Superior temporal gyrus (tissue), 1 donor: ENCODE results near the gene LRRC26.

ENCODE experiments used
- DNase-seq: peaks from one replicate; pipeline ENCODE4 v3.0.0-alpha.2; 2016; ENCODE audit errors: extremely low spot score

The LRRC26 gene, protein sequence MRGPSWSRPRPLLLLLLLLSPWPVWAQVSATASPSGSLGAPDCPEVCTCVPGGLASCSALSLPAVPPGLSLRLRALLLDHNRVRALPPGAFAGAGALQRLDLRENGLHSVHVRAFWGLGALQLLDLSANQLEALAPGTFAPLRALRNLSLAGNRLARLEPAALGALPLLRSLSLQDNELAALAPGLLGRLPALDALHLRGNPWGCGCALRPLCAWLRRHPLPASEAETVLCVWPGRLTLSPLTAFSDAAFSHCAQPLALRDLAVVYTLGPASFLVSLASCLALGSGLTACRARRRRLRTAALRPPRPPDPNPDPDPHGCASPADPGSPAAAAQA

DNA sequence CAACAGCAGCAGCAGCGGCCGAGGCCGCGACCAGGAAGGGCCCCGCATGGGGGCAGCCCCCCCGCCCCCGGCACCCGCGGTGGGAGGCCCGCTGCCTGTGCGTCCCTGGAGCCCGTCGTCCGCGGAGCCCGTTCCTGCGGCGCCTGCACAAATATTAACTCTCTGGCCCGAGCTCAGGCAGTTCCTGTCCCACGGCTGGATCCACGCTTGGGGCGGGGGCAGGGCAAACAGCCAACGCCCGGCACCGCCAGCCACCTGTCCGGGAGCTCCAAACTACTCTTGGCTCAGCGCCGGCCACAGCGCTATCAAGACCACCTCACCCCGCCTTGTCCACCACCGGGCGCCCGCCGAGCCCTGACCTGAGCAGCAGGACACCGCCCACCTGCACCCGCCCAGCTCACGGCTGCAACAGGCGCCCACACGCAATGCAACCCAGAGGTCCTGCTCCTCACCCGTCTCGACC is at the start of gene LRRC26:
Gene LRRC26, minus strand, starts transcription at position 156 of the 463 bp plus-strand sequence. Its CDS starts 108 bp downstream, at position 48.
- DNase-seq = no peak

DNA sequence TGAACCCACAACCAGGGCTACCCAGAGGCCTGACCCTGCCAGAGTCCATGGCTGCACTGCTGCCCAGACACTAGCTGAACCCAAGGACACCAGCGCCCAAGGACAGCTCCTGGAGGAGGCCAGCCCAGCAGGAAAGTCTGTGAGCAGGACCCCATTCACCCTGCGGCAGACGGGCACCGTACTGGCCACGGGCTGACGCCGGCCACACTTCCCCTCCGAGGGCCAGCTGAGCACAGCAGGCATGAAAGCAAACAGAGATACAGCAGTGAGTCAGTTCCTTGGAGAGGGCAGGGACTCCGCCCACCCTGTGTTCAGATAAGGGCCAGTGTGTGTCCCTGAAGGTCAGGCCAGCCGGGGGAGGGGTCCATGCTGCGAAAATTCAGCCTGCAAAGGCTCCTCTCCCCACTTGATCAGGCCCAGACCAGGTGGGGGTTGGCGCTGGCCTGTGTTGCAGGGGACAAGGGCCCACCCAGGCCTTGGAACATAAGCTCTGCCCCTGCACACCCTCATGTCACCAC is 49.0 kb upstream of the LRRC26 start:
- DNase-seq = no peak

DNA sequence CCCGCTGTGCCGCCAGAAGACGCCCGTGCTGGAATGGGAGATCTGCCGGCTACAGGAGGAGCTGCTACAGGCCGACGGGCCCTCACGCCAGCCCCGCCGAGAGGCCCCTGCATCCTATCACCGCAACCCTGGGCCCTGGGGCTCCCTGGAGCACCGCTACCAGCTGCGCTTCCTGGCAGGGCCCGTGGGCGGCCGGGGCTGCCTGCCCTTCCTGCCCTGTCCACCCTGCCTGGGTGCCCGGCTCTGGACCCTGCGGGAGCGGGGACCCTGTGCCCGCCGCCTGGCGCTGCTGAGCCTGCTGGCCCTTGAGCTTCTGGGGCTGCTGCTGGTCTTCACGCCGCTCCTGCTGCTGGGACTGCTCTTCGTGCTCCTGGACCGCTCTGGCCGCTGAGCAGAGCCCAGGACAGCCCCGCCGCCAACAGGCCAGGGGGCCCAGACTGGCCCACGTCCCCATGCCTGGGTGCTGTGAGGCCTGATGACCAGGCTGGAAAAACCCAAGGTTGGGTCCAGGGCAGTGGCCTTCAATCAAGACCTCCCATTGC is 48.4 kb upstream of the LRRC26 start:
- no peak for DNase-seq

DNA sequence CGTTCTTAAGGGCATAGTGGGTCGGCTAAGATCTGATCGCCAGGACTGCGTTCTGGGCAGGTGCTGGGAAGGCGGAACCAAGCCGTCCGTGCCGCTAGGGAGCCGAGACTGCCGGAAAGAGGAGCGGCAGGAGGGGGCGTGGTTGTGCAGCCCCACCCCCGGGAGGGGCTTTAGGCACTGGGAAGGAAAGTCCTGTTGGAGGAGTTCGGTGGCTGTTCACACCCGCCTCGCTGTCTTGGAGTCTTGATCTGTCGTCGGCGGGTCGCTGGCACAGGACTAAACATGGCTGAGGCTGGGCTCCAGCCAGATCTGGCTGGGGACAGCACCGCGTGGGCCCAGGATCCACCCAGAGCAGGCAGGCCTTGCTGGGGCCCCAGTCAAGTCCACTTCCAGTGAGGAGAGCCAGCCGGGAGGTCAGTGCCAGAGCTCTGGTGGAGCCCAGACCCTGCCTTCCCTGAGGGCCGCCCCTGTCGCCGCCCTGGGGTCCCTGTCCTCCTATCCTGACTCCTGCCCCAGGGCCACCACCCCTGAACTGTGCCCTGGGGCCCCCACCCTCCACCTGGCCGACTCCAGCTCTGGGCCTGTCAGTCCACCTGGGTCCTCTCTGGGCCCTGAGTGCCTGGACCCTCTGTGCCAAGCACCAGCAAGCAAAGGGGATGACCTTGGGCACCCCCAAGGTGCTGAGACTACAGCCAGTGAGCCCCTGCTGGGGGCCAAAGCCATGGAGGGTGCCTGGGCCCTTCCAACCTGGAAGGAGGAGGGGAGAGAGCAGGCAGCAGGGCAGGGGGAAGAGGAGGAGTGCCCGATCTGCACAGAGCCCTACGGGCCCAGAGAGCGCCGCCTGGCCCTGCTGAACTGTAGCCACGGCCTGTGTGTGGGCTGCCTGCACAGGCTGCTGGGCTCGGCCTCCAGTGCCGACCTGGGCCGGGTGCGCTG is 47.7 kb upstream of the LRRC26 start:
- DNase-seq = no peak

DNA sequence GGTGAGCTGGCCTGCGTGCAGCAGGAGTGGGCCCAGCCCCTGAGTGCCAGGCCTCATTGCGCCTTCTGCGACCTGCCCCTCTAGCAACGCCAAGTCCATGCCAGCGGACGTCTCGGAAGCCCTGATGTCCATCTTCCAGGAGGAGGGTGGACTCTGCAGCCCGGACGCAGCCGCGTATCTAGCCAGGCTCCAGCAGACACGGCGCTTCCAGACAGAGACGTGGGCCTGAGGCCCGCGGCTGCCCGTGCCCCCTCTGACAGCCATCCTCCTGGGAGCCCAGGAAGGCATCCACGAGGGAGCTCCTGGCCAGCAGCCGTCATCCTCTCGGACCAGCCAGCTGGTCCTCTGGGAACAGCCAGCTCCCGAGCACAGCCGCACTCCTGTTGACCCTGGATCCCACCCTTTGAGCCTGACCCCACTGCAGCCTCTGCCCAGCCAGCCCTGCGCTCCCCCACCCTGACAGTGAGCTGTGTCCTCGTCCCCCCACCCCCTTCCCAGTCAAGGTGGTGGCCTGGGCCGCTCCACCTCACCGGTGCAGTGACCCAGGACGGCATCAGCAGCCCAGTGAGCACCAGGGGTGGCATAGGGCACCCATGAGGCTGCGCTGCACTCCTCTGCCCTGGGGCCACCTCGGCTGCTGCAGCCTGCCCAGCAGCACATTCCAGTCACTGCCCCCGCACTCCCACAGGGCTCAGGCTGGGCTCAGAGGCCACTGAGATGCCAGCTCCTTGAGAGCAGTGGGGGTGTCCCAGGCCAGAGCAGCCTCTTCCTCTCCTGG is 46.5 kb upstream of the LRRC26 start:
- no peak for DNase-seq

DNA sequence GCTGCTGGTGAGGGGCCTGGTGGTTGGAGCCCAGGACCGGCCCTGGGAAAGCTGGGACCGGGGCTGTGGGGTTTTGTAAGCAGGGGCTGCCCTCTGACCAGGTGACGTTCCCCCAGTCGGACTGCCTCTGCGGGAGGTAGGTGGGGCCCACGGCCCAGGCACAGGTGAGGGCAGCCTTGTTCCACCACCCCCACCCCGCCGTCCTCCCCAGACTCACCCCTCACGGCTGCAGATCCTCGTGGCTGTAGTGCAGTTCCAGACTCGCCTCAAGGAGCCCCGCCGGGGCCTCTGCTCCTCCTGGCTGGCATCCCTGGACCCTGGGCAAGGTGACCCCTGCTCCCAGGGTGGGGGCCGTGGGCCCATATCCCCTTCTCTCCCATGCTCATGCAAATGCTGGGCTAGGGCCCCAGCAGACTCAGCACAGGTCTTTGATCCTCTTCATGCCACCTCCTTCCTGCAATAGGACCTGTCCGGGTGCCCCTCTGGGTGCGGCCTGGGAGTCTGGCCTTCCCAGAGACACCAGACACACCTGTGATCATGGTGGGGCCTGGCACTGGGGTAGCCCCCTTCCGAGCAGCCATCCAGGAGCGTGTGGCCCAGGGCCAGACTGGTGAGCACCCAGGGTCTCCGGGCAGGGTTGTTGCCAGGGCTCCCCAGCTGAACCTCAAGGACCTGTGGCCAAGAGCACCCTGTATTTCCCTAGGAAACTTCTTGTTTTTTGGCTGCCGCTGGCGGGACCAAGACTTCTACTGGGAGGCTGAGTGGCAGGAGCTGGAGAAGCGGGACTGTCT is 45.5 kb upstream of the LRRC26 start:
- DNase-seq = no peak

DNA sequence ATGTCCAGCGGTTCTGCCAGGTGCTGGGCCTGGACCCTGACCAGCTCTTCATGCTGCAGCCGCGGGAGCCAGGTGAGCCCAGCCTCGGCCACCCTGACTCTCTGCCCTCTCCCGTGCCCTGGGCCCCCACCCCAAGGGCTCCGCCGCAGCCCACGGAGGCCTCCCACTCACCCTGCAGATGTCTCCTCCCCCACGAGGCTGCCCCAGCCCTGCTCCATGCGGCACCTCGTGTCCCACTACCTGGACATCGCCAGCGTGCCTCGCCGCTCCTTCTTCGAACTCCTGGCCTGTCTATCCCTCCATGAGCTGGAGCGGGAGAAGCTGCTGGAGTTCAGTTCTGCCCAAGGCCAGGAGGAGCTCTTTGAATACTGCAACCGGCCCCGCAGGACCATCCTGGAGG is 44.8 kb upstream of the LRRC26 start:
- no peak for DNase-seq

DNA sequence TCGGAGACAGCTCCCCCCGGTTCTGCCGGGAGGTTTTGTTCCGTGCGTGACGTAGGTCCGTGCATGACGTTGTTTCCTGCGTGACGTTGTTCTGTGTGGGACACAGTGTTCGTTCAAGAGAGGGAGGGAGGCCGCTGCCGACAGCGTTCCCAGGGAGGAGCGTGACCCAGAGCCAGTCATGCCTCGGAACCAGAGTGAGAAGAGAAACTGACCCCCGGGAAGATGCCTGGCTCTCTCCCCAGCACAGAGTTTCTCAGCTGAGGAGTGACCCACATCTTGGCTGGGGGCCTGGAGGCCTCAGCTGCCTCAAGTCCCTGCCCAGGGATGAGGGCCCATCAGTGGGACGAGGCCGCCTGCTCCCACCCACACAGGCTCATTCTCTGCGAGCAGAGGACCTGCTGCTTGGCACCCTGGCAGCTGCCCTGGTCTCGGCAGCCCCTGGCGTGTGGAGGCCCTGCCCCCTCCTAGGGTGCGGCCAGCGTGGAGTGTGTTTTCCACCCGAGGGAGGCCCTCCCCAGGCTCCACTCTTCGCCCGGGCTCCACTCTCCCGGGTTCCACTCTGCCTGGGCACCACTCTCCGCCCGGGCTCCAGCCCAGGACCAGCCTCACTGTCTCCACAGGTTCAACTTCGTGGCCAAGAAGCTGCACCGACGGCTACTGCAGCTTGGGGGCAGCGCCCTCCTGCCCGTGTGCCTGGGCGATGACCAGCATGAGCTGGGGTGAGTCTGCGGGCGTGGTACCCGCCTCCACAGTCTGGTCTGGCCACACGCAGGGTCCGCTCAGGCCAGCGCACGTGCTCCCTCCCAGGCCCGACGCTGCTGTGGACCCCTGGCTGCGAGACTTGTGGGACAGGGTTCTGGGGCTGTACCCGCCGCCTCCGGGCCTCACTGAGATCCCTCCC is 43.6 kb upstream of the LRRC26 start:
- DNase-seq = no peak

DNA sequence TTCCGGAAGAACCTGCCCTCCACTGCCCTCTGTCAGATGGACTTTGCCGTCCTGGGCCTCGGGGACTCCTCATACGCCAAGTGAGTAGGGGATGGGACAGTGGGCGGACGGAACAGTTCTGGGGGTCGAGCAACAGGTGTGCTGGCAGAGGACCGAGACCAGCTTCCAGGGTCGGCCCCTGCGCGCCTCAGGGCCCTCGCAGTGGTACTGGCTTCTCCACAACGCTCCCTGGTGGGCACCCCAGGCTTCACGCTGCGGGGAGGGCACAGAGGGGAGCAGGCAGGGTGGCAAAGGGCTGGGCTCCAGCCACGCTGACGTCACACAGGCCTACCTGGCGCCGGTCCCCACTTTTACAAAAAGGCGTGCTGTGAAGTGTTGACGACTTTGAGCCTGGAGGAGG is 42.7 kb upstream of the LRRC26 start:
- no peak for DNase-seq

DNA sequence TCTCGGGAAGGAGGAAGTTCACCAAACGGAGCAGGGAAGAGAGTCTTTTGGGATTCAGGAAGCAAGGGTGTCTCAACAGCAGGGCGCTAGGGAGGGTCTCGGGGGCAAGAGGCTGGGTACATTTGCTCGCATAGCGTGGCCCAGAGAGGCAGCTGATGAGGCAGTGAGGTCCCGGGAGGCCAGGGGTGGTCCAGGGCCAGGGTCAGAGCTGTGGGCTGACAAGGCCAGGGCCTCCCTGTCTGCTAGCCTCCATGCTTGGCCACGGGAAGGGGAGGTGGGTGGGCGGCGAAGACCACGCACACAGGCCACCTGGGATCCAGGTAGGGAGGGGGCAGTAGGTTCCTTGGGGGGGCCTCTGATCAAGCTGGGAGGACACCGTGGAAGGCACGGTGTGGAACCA is 41.7 kb upstream of the LRRC26 start:
- DNase-seq = no peak

DNA sequence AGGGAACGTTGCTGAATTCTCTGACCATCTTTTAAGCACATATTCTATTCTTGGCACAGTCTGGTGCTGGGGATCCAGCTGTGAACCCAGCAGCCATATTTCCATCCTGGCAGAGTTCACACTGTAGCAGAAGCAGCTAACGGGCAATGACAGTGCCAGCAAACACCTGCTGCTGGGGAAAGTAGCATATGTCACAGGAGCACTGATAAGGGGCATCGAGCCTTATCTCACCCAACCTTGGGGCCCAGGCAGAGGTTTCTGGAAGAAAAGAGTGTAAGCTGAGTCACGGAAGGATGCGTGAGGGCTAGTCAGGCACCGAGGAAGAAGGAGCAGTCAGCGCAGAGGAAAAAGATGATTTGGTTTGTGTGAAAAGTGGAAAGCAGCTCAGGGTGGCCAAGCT is 36.8 kb upstream of the LRRC26 start:
- no peak for DNase-seq

DNA sequence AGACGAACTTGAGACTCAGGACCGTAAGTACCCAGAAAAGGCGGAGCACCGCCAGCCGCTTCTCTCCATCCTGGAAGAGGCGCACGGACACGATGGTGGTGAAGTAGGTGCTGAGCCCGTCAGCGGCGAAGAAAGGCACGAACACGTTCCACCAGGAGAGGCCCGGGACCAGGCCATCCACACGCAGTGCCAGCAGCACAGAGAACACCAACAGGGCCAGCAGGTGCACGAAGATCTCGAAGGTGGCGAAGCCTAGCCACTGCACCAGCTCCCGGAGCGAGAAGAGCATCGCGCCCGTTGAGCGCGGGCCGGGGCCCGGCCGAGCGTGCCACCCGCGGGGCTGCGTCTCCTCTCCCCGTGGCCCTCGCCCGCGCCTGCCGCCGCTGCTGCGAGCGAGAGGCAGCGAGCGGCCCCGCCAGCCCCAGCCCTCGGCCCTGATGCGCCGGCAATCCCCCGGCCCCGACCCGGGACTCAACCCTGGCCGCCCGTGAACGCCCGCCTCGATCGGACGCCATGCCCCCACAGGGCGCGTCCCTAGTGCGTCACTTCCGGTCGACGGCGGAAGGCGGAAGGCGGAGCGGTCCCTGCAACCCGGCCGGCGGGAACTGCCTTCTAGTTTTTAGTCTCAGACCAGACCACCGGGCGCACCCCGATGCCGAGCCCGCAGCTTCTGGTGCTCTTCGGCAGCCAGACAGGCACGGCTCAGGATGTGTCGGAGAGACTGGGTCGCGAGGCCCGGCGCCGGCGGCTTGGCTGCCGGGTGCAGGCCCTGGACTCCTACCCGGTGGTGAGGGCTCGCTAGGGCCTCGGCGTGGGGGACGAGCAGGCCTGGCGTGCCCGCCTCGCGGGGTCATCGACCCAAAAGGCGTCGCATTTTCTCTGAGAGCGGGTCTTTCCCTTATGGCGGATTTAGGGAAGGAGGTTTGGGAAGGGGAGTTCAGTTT is 35.5 kb upstream of the LRRC26 start, which contains the start of the genes NDOR1 and TMEM203:
Gene NDOR1, plus strand, starts transcription at position 575 of the 944 bp plus-strand sequence. Its CDS starts 78 bp downstream, at position 653.
Gene TMEM203, minus strand, starts transcription at position 523 of the 944 bp plus-strand sequence. Its CDS starts 234 bp downstream, at position 289.
- peak; percentile 93 for DNase-seq

DNA sequence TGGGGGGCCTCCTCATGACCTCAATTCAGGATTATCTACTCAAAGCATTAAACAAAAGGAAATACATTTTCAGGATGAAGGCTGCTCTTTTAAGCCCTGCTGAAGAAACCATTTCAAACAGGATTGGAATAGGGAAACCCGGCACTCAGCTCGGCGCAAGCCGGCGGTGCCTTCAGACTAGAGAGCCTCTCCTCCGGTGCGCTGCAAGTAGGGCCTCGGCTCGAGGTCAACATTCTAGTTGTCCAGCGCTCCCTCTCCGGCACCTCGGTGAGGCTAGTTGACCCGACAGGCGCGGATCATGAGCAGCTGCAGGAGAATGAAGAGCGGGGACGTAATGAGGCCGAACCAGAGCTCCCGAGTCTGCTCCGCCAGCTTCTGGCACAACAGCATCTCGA is 34.9 kb upstream of the LRRC26 start:
- DNase-seq = no peak

DNA sequence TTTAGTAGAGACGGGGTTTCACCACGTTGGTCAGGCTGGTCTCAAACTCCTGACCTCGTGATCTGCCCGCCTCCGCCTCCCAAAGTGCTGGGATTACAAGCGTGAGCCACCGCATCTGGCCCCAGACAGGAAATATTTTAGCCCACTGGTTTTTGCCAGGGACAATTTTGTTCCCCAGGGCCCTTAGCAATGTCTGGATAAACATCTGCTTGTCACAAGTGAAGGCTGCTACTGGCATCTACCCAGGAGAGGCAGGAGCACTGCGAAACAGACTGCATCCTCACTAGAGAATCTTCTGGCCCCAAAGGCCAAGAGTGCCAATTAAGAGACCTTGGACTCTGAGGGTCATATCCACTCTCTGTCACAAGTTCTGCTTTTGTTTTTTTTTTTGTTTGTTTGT is 33.1 kb upstream of the LRRC26 start:
- DNase-seq = no peak

DNA sequence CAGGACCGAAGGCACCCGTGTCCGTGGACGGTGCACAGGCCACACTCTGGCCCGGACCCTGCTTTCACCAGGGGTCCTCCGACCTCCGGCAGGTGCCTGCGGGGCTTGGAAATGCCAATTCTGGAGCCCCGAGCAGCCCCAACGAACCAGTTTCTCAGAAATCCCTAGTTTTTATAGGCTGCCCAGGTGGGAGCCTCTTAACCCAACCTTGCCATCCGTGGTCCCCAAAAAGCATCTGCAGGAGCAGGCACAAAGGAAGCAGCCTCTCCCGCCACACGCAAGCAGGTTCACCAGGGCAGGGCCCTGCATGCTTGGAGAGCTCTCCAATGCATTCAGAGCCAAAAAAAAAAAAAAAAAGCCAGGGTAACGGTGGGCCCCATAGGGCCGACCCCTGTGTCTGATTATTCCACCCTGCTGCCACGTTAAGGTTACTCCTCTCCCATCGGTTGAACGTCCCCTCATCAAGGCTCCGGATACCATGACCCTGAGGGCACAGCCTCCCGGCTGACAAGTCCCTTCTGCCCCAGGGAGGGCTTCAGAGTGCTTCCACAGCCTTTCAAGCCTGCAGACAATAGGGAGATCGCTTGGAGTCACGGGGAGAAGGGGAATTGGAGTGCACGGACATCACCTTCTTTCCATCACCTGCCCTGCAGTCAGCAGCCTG is 31.5 kb upstream of the LRRC26 start:
- no peak for DNase-seq

DNA sequence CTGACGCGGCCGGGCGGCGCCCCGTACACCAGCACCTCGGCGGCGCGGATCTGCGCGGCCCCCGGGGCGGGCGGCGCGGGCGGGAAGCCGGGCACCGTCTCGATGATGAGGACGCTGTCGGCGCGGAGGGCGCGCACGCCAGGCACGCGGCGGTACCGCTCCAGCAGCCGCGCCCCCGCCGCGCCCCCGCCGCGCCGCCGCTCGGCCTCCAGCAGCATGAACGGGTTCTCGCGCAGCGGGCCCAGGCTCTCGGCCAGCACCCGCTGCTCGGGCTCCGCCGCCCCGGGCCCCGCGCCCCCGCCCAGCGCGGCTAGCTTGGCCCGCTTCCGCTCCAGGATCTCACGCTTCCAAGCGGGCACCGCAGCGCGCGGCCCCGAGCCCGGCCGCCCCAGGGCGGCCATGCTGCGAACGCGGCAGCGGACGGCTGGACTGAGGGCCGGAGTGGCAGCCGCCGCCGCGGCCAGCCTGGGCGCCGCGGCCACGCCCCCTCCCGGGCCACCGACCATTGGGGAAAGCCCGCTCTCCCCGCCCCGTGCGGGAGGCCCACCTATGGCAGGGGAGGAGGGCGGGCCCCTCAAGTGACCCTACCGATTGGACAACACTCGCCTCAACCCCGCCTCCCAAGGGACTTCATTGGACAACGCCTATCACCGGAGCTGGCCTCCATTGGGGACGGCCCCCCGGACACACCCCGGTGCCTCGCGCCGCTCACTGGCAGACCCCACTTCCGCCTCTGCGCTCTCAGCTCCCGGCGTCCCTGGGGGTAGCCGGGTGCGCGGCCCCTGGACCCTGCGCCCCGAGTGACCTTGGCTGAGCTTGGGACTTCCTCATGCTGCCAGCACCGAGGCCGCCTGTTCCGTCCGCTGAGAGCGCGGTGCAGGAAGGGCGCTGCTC is 30.7 kb upstream of the LRRC26 start, which contains the start of gene TPRN:
Gene TPRN, minus strand, starts transcription at position 431 of the 894 bp plus-strand sequence. Its CDS starts 30 bp downstream, at position 401.
- peak; percentile 99 for DNase-seq
